B cell (primary cell): ENCODE measurements around the gene DGKB. TPM values are rescaled to one million over a fixed set of nuclear protein-coding genes. Genes with fewer than 3 reads are reported as not detected.

Experiments used
- ATAC-seq: fragments of 200-7000 bp; cut with Tn5 transposase; one replicate; pipeline ENCODE4 v1.10.0; 2021; ENCODE audit warnings: low read depth, mild to moderate bottlenecking, moderate number of reproducible peaks, moderate library complexity
- CTCF ChIA-PET: fragments of 350-600 bp; sonication (Branson Sonifier 250); formaldehyde crosslinking; loops from one replicate; lab custom pipeline; 2021; ENCODE audit warnings: antibody characterized with exemption, inconsistent platforms; lab: Charles Lee
- POLR2A ChIA-PET: fragments of 350-600 bp; sonication (Branson Sonifier 250); formaldehyde crosslinking; loops from one replicate; lab custom pipeline; 2021; ENCODE audit warnings: antibody characterized with exemption; lab: Charles Lee
- DNase-seq: peaks from one replicate; pipeline ENCODE4 v3.0.0; 2013
- H2AFZ ChIP-seq: 2 replicates; pipeline ENCODE4 v1.6.1; 2012; ENCODE audit warnings: mild to moderate bottlenecking, low read depth, low read length; ENCODE audit not compliant: insufficient read depth, poor library complexity, severe bottlenecking
- H3K27ac ChIP-seq, 2 donors: 1 replicate in 1 of 2; 2 replicates in 1 of 2; pipeline ENCODE4 v1.5.1; 2012 to 2013; ENCODE audit warnings: low read length in 2 of 2, mild to moderate bottlenecking in 2 of 2, moderate library complexity in 1 of 2
- H3K27me3 ChIP-seq, 4 experiments: fragments of 200-600 bp in 1 of 4; sonication (generic) in 1 of 4; replicated peaks in 1 of 4; 1 replicate in 2 of 4; 2 replicates in 2 of 4; pipeline versions ENCODE4 v1.6.1 to v1.7.0; 2013 to 2016; ENCODE audit warnings: low read length in 3 of 4, mild to moderate bottlenecking in 2 of 4, mixed read lengths in 1 of 4, moderate library complexity in 1 of 4; ENCODE audit not compliant: insufficient read depth in 4 of 4, control insufficient read depth in 3 of 4; ENCODE audit errors: control extremely low read depth in 1 of 4
- H3K36me3 ChIP-seq, 2 experiments: replicated peaks in 1 of 2; 1 replicate in 1 of 2; 2 replicates in 1 of 2; pipeline versions ENCODE4 v1.6.1 to v1.7.1; 2013; ENCODE audit warnings: low read length in 1 of 2; ENCODE audit not compliant: insufficient read depth in 2 of 2, control insufficient read depth in 1 of 2; ENCODE audit errors: control extremely low read depth in 1 of 2, extremely low read depth in 1 of 2
- H3K4me1 ChIP-seq, 2 donors: fragments of 200-600 bp in 1 of 2; sonication (generic) in 1 of 2; 1 replicate in 1 of 2; 2 replicates in 1 of 2; pipeline versions ENCODE4 v1.5.1 to v1.6.1; 2013 to 2017; ENCODE audit warnings: low read length in 2 of 2; ENCODE audit not compliant: control insufficient read depth in 2 of 2, insufficient read depth in 2 of 2
- H3K4me2 ChIP-seq: replicated peaks from 2 replicates; pipeline ENCODE3; 2012; ENCODE audit warnings: mild to moderate bottlenecking, low read depth, low read length; ENCODE audit not compliant: poor library complexity, severe bottlenecking
- H3K4me3 ChIP-seq, 5 experiments: fragments of 200-600 bp in 1 of 5; sonication (generic) in 1 of 5; 1 replicate in 3 of 5; 2 replicates in 2 of 5; pipeline versions ENCODE4 v1.5.1 to v1.7.0; 2011 to 2016; ENCODE audit warnings: low read length in 4 of 5, mild to moderate bottlenecking in 4 of 5, low read depth in 2 of 5, control low read depth in 1 of 5, moderate library complexity in 1 of 5; ENCODE audit not compliant: insufficient read depth in 1 of 5; ENCODE audit errors: control extremely low read depth in 1 of 5, extremely low read depth in 1 of 5
- H3K79me2 ChIP-seq: fragments of 200-600 bp; sonication (generic); one replicate; pipeline ENCODE4 v1.6.0; 2016; ENCODE audit warnings: low read length; ENCODE audit not compliant: control insufficient read depth, insufficient read depth
- H3K9ac ChIP-seq: fragments of 200-600 bp; sonication (generic); 2 replicates; pipeline ENCODE4 v1.6.1; 2017; ENCODE audit warnings: mild to moderate bottlenecking, low read length, moderate library complexity
- H3K9me3 ChIP-seq, 3 donors: one replicate each; pipeline versions ENCODE4 v1.6.1 to v1.7.1; 2013; ENCODE audit warnings: low read length in 2 of 3; ENCODE audit not compliant: control insufficient read depth in 2 of 3, insufficient read depth in 1 of 3; ENCODE audit errors: control extremely low read depth in 1 of 3
- H4K20me1 ChIP-seq: 2 replicates; pipeline ENCODE4 v1.6.0; 2012; ENCODE audit warnings: mild to moderate bottlenecking, low read length; ENCODE audit not compliant: insufficient read depth, control insufficient read depth, poor library complexity, severe bottlenecking
- H3K27ac Mint-ChIP-seq: one replicate; pipeline ENCODE4 v1.8.0; 2021; ENCODE audit warnings: mixed read lengths
- H3K27me3 Mint-ChIP-seq: one replicate; pipeline ENCODE4 v1.8.0; 2021; ENCODE audit warnings: mixed read lengths
- H3K4me1 Mint-ChIP-seq: one replicate; pipeline ENCODE4 v1.8.0; 2021; ENCODE audit warnings: mixed read lengths
- H3K4me3 Mint-ChIP-seq: one replicate; pipeline ENCODE4 v1.8.0; 2021; ENCODE audit warnings: mixed read lengths
- H3K9me3 Mint-ChIP-seq: one replicate; pipeline ENCODE4 v1.8.0; 2022; ENCODE audit warnings: mixed read lengths; ENCODE audit not compliant: insufficient read depth
- EZH2 ChIP-seq: IDR thresholded peaks from 2 replicates; pipeline ENCODE4 v1.6.1; 2012; ENCODE audit warnings: borderline replicate concordance, low read depth, mild to moderate bottlenecking, moderate library complexity, low read length; ENCODE audit not compliant: insufficient read depth, poor library complexity, severe bottlenecking
- intact Hi-C: fragments of 100-400 bp; cut with micrococcal nuclease; formaldehyde crosslinking; loops from one replicate; pipeline ENCODE4 v1.10.0; 2022
- polyA plus RNA-seq: library from polyadenylated mRNA; depleted of rRNA; stranded (reverse); fragments of >200 nt; gene quantifications from 2 replicates; pipeline ENCODE4 v1.2.3, GENCODE V29; 2012
- total RNA-seq, 2 donors: library from RNA; stranded (reverse); fragments of 120-200 nt in 1 of 2; gene quantifications; 1 replicate in 1 of 2; 2 replicates in 1 of 2; pipeline versions ENCODE4 v1.2.3 to v1.2.4, GENCODE V29; 2013 to 2022
- TF ChIP-seq, protein P1 (sequence below): fragments of 200-600 bp; IDR thresholded peaks from one replicate; pipeline ENCODE4 v1.8.0; 2022; ENCODE audit warnings: antibody characterized with exemption, mild to moderate bottlenecking

DGKB gene
- total and polyA plus RNA-seq, 2 donors (not counting 1 experiment from before 2014, with no cell fraction given), result not detected

DNA sequence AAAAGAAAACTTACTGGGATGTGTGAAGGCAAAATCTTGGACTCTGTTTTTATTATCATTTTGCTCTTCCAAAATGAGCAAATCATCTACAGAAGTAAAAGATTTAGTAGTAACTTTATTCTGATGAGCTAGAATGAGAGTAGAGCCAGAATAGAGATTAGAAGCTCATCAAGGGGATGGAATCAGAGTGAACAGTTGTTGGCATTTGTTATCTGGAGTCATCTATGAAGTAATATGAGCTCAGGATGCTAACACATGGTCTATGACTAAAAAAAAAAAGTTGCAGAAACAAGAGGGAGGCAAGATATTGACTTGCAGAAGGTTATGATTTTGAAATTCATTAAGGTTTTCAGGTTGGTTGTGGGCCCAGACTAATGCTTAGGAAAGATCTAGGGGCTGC, 504.0 kb downstream of the DGKB start:
- Histone ChIP-seq H3K4me1 (no peaks in the 10 kb centered on the region), H4K20me1 (no peaks in the 10 kb centered on the region), H2AFZ (no peak overlapping the region), H3K79me2 (no peaks in the 10 kb centered on the region), H3K36me3 (no peaks in the 10 kb centered on the region), H3K4me2 (no peak overlapping the region), H3K9me3 (no peaks in the 10 kb centered on the region), H3K27ac (no peak overlapping the region), H3K27me3 (no peaks in the 10 kb centered on the region), H3K9ac (no peak overlapping the region), H3K4me3 (no peak overlapping the region)
- CTCF ChIA-PET, result no interaction called here
- intact Hi-C loops, result no loop called here
- POLR2A ChIA-PET, result no interaction called here
- Mint-ChIP-seq H3K27me3 (no peaks in the 10 kb centered on the region), H3K4me1 (no peaks in the 10 kb centered on the region), H3K27ac (no peak overlapping the region), H3K4me3 (no peak overlapping the region), H3K9me3 (no peaks in the 10 kb centered on the region)
- DNase-seq, result no peak
- no peak for TF ChIP-seq EZH2
- TF ChIP-seq, protein P1, sequence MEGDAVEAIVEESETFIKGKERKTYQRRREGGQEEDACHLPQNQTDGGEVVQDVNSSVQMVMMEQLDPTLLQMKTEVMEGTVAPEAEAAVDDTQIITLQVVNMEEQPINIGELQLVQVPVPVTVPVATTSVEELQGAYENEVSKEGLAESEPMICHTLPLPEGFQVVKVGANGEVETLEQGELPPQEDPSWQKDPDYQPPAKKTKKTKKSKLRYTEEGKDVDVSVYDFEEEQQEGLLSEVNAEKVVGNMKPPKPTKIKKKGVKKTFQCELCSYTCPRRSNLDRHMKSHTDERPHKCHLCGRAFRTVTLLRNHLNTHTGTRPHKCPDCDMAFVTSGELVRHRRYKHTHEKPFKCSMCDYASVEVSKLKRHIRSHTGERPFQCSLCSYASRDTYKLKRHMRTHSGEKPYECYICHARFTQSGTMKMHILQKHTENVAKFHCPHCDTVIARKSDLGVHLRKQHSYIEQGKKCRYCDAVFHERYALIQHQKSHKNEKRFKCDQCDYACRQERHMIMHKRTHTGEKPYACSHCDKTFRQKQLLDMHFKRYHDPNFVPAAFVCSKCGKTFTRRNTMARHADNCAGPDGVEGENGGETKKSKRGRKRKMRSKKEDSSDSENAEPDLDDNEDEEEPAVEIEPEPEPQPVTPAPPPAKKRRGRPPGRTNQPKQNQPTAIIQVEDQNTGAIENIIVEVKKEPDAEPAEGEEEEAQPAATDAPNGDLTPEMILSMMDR, result no peak
- no peak for ATAC-seq

DNA sequence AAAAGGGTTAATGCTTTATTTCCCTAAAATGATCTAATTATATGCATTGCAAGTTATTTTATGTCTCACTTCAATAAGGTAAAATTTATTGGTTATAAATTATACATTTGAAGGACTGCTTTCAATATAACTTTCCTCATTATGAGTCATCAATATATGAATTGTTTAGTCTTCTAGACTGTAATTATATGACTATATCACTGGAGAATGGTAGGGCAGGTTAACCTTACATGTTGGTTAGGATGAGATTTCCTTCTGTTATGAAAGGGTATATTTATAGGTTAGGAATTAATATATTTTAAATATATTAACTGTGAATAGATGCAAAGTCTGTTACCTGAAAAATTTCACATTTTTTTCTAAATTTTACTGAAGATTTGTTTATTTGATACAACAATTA, 506.7 kb downstream of the DGKB start:
- Histone ChIP-seq H3K9ac (no peak overlapping the region), H3K79me2 (no peaks in the 10 kb centered on the region), H3K4me1 (no peaks in the 10 kb centered on the region), H3K9me3 (no peaks in the 10 kb centered on the region), H2AFZ (no peak overlapping the region), H3K4me3 (no peak overlapping the region), H3K27me3 (no peaks in the 10 kb centered on the region), H3K4me2 (no peak overlapping the region), H3K27ac (no peak overlapping the region), H3K36me3 (no peaks in the 10 kb centered on the region), H4K20me1 (no peaks in the 10 kb centered on the region)
- DNase-seq (no peak), ATAC-seq (no peak)
- POLR2A ChIA-PET, result no interaction called here
- Mint-ChIP-seq H3K27ac (no peak overlapping the region), H3K9me3 (no peaks in the 10 kb centered on the region), H3K4me3 (no peak overlapping the region), H3K4me1 (no peaks in the 10 kb centered on the region), H3K27me3 (no peaks in the 10 kb centered on the region)
- TF ChIP-seq, protein P1, result no peak
- no peak for TF ChIP-seq EZH2
- CTCF ChIA-PET, result no interaction called here
- intact Hi-C loops, result no loop called here
